HG03103 (cell line): Measurements from ENCODE around the gene CCL1.
"Not testable (repeated sequence)": the region's sequence is repeated elsewhere in the genome, so short reads cannot be mapped to it uniquely, and the experiment has no call there.

Experiments used
- ATAC-seq: cut with Tn5 transposase; IDR thresholded peaks from one replicate; pipeline ENCODE4 v1.9.1; 2021; ENCODE audit warnings: low read depth; ENCODE audit not compliant: unreplicated experiment

Gene CCL1

DNA sequence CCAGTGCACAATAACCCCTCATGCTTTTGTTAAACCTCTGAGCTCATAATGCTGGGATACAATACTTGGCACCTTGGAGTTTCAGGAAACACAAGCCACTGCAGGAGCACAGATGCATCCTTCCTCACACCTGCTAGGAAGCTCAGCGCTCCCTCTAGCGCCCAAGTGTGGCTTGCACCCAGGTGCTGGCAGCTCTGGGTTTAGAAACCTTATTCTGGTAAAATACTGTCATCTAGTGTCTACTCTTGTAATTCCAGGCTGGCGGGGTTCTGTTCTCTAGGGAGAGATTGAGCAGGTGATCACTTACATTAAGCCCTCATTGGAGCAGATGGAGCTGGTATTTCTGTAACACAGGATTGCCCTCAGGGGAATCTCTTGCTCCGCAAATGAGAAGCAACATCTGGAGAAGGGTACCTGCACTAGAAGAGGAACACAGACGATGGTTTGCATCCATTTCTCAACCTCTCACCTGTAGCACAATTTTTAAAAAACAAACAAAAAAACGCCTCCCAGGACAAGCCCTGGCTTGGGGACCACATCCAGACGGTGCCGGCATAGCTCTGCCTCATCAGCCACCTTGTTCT lies 1.5 kb downstream of the CCL1 start:
- peak; percentile 73 for ATAC-seq

DNA sequence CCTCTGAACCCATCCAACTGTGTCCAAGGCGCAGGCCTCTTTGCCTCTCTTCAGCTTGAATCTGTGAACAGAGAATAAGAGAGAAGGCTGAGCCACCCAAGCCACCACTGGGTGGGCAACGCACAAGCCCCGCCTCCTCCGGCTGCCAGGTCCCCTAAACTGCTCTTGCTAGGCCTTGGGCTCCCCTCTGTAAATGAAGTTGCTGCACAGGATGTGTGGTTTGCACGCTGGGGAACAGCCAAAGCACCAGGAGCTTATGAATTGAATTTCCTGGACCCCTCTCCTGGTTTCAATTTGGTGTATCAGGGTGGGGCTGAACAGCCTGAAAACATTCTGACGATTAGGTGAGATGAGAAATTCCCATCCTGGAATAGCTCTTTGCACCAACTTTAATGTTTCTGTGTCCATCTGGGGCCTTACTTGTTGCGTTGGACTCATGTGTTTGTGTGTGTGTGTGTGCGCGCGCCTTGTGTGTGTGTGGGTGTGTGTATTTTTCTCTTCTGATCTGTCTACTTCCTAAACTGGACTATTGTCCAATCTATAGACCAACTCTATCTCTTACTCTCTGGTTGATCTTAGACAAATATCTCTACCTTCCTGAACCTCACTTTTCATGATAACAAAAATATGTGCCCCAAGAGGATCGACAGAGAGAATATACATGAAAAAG lies 2.3 kb downstream of the CCL1 start:
- no peak for ATAC-seq

DNA sequence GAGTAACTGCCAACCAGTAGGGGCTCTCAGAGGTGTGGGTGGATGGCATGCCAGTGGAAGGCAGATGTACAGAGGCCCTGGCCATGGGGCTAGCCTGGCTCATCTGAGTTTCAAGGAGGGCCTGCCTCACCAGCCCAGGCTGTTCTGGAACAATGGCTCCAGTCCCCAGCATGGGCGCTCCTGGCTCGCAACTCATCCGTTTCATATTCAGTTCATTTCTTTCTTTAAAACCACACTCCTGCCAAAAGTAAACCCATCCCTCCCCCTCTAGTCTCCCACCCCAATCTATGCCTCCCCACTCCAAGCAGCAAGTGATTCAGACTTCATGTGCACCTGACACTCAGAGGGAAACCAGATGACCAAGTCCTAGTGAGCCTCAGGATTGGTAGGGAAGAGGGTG lies 4.4 kb downstream of the CCL1 start:
- ATAC-seq = no peak

DNA sequence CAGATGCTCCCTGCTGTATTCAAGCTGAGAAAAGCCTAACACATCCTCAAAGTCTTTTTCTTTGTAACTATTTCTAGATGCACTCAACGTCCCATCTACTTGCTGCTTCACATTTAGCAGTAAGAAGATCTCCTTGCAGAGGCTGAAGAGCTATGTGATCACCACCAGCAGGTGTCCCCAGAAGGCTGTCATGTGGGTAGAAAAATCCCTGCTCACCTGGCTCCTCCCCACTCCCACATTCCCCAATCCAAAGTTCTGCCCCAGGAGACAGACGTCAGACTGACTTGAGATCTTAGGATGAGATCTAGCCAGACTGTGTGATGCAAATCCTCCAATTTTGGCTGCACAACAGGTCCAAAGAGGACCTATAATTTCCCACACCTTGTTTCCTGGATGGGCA lies 5.6 kb downstream of the CCL1 start:
- ATAC-seq = no peak

DNA sequence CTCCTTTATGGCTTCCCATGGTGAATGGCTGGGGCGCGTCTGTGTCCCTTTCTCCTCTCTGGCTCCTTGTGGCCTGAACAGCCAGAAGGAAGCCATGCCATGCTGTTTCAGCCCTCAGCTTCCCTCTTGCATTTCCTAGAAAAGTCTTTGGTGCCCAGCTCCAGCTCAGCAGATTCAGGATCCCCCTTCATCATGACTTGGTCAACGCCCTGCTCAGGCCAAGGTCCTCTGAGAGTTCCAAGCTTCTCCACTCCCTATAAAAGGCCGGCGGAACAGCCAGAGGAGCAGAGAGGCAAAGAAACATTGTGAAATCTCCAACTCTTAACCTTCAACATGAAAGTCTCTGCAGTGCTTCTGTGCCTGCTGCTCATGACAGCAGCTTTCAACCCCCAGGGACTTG lies 6.8 kb downstream of the CCL1 start, which contains the start of gene CCL13:
Gene CCL13 (plus strand): TSS at position 287 of the 400 bp plus-strand sequence. CDS start 47 bp downstream, at position 334.
- ATAC-seq = no peak

DNA sequence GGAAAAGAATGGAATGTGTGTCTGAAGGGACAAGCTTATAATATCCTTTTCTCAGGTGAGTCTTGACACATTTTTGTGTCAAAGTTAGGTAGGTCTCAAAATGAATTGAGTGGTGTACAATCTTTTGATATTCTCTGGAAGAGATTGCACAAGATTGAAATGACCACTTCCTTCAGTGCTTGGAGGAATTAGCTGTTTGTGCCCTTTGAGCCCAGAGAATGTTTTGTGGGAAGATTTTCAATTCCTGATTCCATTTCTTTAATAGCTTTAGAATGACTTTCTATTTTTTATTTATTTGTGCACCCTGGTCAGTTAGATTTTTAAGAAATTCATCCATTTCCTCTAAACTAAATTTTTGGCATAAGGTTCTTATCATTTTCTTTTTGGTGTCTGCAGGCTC lies 8.4 kb downstream of the CCL1 start:
- no peak for ATAC-seq

DNA sequence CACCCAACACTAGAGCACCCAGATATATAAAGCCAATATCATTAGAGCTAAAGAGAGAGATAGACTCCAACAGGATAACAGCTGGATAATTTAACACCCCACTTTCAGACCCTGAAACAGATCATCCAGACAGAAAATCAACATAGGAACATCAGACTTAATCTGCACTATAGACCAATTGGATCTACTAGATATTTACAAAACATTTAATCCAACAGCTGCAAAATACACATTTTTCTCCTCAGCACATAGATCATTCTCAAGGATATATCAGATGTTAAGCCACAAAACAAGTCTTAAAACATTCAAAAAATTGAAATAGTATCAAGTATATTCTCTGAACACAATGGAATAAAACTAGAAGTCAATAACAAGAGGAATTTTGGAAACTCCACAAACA lies 10.8 kb downstream of the CCL1 start:
- ATAC-seq = no peak

DNA sequence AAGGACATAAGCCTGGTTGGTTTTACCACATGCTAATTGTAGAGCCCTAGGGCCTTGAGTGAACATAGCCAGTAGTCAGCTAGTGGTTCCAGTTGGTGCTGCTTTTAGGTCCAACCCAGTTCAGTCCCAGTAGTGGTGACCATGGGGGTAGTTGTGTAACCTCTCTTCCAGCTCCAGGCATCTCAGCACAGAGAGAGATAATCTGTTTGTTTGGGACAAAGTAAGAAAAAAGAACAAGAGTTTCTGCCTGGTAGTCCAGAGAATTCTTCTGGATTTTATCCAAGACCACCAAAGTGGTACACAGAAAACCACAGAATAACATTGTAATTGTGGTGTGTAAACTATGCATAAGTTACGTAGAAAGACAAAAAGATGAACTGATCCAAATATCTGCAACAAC lies 11.9 kb downstream of the CCL1 start:
- no peak for ATAC-seq

DNA sequence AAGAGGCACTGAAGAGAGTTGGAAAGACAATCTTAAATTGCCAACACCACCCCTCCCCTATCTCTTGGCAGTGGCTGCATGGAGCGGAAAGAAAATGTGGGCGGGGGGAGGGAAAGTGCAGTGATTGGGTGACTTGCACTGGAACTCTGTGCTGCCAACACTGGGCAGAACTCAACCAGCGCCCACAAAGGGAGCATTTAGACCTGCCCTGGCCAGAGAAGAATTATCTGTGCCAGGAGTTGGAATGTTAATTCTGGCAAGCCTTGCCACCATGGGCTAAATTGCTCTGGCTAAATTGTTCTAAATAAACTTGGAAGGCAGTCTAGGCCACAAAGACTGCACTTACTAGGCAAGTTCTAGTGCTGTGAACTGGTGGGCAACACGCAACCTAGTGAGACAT lies 13.3 kb downstream of the CCL1 start:
- no peak for ATAC-seq

DNA sequence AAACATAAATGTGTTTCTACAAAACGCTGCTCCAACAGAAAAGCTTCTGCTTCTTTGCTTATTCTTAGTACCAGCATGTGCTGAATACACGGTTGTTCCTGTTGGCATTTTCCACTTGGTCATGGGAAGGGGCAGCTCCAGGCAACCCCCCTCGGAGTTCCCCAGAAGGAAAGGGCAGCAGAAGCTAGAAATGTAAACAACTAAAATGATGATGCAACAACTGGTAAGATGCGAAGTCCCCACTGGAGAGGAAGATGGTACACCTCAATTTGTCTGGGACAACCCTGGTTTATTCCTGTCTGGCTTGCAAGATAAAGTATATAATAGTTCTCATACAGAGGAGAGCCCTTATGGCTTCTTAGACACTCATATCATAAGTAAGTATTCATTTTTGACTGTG lies 16.0 kb downstream of the CCL1 start:
- no peak for ATAC-seq

DNA sequence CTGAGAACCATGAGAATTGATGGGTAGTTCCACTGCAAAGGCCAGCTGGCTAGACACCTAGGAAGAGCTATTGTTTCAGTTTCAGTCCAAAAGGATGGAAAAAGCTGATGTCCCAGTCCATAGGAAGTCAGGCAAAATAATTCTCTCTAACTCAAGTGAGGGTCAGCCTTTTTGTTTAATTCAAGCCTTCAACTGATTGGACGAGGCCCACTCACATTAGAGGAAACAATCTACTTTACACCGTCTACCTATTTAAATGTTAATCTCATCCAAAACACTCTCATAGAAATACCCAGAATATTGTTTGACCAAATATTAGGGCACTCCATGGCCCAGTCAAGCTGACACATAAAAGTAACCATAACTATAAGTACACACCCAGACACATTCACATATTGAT lies 21.1 kb downstream of the CCL1 start:
- ATAC-seq = no peak

DNA sequence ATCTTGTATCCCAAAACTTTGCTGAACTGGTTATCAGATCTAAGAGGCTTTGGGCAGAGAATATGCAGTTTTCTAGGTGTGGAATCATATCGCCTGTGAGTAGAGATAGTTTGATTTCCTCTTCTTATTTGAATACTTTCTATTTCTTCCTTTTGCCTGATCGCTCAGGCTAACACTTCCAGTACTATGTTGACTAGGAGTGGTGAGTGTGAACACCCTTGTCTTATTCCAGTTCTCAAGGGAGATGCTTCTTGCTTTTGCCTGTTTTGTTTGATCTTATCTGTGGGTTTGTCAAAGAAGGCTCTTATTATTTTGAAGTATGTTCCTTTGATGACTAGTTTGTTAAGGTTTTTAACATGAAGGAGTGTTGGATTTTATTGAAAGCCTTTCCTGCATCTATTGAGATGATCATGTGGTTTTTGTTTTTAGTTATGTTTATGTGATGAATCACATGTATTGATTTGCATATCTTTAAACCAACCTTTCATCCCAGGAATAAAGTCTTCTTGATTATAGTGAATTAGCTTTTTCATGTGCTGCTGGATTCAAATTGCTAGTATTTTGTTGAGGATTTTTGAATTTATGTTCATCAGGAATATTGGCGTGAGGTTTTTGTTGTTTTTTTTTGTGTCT lies 23.8 kb downstream of the CCL1 start:
- ATAC-seq = no peak

DNA sequence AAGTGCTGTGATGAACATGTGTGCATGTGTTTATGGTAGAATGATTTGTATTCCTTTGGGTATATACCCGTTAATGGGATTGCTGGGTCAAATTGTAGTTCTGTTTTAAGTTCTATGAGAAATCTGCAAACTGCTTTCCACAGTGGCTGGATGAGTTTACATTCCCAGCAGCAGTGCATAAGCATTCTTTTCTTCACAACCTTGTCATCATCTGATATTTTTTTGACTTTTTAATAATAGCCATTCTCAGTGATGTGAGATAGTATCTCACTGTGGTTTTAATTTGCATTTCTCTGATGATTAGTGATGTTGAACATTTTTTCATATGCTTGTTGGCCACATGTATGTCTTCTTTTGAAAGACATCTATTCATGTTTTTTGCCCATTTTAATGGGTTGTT lies 25.3 kb downstream of the CCL1 start:
- no peak for ATAC-seq

DNA sequence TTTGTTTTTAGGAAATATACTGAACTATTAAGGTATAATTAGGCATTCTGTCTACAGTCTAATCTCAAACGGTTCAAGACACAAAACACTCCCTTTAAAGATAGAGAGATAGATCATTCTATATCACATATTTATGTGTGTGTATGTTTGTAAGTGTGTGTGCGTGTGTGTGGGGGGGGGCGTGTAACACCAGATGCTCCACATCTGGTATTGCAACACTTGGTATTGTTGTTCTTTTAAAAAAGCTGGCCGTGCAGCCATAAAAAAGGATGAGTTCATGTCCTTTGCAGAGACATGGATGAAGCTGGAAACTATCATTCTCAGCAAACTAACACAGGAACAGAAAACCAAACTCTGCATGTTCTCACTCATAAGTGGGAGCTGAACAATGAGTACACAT lies 35.5 kb downstream of the CCL1 start:
- ATAC-seq = not testable (repeated sequence)

DNA sequence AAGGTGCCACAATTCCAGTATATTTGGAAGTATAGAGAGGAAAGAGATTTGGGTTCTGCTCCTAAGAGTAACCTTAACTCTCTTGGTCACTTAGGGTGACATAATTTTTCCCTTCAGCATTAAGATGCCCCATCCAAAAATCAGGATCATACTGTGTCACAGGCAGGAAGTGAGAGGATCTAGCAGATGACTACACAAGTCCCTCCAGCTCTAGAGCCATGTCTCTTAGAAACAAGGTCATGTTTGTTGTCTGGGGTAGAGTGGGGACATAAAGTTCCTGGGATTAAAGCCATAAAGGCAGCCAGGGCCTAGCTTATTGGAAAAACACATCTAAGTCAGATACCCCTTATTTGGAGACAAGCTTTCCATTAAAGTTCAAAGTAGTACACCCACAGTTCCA lies 41.1 kb downstream of the CCL1 start:
- no peak for ATAC-seq

DNA sequence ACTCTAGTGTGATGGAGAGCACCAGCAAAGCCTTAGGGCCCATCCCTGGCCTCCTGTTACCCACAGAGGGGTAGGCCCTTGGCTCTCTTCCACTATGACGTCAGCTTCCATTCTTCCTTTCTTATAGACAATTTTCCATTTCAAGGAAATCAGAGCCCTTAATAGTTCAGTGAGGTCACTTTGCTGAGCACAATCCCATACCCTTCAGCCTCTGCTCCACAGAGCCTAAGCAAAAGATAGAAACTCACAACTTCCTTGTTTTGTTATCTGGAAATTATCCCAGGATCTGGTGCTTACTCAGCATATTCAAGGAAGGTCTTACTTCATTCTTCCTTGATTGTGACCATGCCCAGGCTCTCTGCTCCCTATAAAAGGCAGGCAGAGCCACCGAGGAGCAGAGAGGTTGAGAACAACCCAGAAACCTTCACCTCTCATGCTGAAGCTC lies 44.0 kb downstream of the CCL1 start, which contains the start of gene CCL8:
Gene CCL8 (plus strand): TSS at position 397 of the 445 bp plus-strand sequence. CDS start 67 bp downstream, outside the sequence.
- ATAC-seq = no peak

DNA sequence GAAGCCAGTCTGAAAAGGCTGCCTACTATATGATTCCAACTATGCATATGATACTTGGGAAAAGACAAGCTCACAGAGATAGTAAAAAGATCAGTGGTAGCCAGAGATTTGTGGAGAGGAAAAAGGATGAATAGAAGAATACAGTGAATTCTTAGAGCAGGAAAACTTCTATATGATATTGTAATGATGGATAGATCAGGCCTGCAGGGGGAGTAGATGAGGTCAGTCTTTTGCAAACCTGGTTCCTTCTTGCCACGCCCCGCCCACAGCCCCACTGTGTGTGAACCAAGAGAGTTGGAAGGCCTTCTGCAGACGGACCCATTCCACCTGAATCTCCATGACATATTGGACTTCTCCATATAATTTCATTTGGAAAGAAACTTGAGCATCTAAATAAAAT lies 44.6 kb downstream of the CCL1 start:
- no peak for ATAC-seq

DNA sequence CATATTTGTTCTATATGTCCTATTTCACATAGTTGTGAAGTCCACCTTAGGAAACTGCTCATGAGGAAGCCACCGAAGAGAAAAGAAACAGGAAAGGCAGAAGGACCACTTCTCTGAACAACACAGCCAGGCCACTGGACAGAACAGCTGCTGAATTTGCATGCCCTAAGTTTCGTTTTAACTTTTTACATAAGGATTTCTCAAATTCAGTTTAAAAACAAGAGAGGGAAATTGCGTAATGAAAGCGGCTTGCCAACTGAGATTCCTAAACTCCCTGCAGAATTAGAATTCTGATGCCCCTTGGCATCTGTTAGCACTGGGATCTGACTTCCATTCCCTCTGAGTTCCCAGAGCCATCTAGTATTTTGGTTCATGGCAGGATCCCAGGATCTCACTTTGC lies 48.8 kb downstream of the CCL1 start:
- ATAC-seq = no peak

DNA sequence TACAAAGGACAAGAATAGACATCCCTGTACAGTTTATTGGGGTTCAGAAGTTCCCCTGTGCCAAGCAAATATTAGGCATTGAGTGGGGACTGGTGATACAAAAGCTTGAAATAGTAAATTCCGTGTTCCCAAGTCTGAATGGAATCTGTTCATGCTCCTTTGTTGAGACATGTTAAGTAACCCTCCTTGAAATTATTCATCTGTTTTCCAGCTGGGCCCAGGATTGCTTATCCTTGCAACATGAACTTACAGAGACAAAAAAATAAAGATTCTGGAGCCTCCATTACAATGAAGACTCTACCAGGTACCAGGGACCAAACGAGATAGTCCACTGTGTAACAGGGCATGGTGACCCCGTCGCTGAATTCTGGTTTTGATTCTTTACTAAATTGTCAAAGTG lies 49.9 kb downstream of the CCL1 start:
- no peak for ATAC-seq

DNA sequence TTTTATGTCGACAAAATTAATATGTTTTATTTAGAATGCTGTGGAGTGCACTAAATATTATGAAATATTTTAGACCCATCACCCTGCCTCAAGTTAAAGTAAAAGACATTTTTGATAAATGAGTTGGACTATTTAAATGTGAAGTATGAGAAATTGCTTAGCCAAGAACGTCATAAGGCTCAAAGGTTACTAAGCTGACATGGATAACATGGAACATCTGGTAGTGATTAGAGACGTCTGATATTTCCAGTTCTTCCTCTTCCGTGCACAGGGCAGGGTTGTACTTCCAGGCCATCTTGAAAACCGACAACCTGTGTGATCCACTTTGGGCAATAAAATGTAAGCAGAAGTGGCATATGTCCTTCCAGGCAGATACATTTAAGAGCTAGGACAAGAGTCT lies 51.0 kb downstream of the CCL1 start:
- ATAC-seq = no peak

DNA sequence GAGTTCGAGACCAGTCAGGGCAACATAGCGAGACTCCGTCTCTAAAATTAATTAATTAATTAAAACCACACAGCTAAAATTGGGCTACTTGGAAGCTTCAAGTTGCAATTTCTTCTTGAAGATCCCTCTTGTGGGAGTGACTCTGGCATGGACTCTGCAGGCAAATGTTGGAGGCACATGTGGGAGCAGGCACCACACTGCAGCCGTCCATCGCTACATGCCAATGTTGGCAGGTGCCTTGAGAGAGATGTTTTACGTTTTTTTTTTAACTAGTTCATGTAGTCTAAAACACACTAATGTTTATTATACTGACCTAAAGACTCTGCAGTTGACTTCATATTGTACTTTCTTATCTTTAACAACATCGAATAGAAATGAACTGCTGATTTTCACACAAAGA lies 51.7 kb downstream of the CCL1 start:
- no peak for ATAC-seq
